ENCODE measurements around the gene PACRG.

PACRG gene

GRCh38 chr6:162711376-162711775 is 16.4 kb upstream of the PACRG start:
- DNase-seq (ENCODE audit: low spot score), result no peak
- CTCF ChIA-PET, result no interaction called here
- H3K27ac ChIP-seq, result no peak overlapping the region
- POLR2A ChIA-PET (ENCODE audit: low non-redundant PET), result no interaction called here
- no peak for TF ChIP-seq CTCF (conservative IDR thresholded peaks at IDR 0.05; ENCODE audit: low read depth)

- TF ChIP-seq CTCF (conservative IDR thresholded peaks at IDR 0.05; ENCODE audit: low read depth), result no peak
- H3K27ac ChIP-seq, result no peak overlapping the region
- ChIA-PET CTCF (no interaction called here), POLR2A (ENCODE audit: low non-redundant PET) (no interaction called here)
- DNase-seq (ENCODE audit: low spot score), result no peak
Measured at GRCh38 chr6:162712694-162713093, 15.1 kb upstream of the PACRG start.

GRCh38 chr6:162713974-162714780 is 13.6 kb upstream of the PACRG start:
- no peak overlapping the region for H3K27ac ChIP-seq
- ChIA-PET POLR2A (ENCODE audit: low non-redundant PET) (no interaction called here), CTCF (no interaction called here)
- DNase-seq (ENCODE audit: low spot score), result no peak
- TF ChIP-seq CTCF (conservative IDR thresholded peaks at IDR 0.05; ENCODE audit: low read depth), result no peak

GRCh38 chr6:162715601-162716000 is 12.2 kb upstream of the PACRG start:
- CTCF ChIA-PET, result no interaction called here
- DNase-seq (ENCODE audit: low spot score), result no peak
- no peak for TF ChIP-seq CTCF (conservative IDR thresholded peaks at IDR 0.05; ENCODE audit: low read depth)
- no peak overlapping the region for H3K27ac ChIP-seq
- POLR2A ChIA-PET (ENCODE audit: low non-redundant PET), result no interaction called here

- ChIA-PET CTCF (interaction anchor here (0.5 to 0.7 kb wide), 2 partner anchors 12 to 156 kb away, joined by 3 read pairs; no protein-coding TSS in a partner anchor), POLR2A (ENCODE audit: low non-redundant PET) (no interaction called here)
- DNase-seq (ENCODE audit: low spot score), result no peak
- TF ChIP-seq CTCF (conservative IDR thresholded peaks at IDR 0.05; ENCODE audit: low read depth), result no peak
- no peak overlapping the region for H3K27ac ChIP-seq
Measured at GRCh38 chr6:162719528-162719927, 8.2 kb upstream of the PACRG start.

GRCh38 chr6:162721404-162721687 is 6.4 kb upstream of the PACRG start:
- POLR2A ChIA-PET (ENCODE audit: low non-redundant PET), result no interaction called here
- no peak for TF ChIP-seq CTCF (conservative IDR thresholded peaks at IDR 0.05; ENCODE audit: low read depth)
- CTCF ChIA-PET, result no interaction called here
- DNase-seq (ENCODE audit: low spot score), result no peak
- no peak overlapping the region for H3K27ac ChIP-seq

All from RWPE1 (cell line).